Measurements from ENCODE around the gene ARMCX6.
A peak's percentile ranks its signal among the peaks of the same experiment; 100 is the strongest.
"Not testable (repeated sequence)": the region's sequence is repeated elsewhere in the genome, so short reads cannot be mapped to it uniquely, and the experiment has no call there.

Gene ARMCX6

GRCh38 chrX:101617211-101618191, at the start of gene ARMCX6:
Gene ARMCX6, minus strand, starts transcription at chrX:101618000. Its CDS starts 1,380 bp downstream, at chrX:101616620.
- DNase-seq (ENCODE audit: low spot score) = peak; percentile 81

DNA sequence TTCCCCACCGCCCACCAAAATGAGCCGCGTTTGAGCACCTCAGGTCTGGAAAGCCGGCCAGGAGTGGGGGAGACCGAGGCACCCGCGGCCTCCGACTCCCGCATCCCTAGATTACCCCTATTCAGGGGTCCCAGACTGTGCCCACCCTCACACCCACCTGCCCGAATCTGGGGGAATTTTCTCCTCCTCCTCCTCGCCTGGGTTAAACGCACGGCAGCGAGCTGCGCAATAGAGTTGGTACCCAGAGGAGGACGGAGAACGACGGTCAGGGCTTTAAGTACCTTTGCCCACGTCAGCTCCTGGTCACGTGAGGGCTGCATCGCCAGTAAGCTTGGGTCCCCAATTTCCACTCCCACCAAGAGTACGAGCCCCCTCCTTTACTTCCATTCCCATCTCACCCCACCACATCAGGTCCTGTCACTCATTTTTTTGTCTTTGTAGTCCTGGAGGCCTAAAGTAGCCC, 41.8 kb upstream of the ARMCX6 start, which contains the start of gene ARMCX2:
Gene ARMCX2 (minus strand): TSS at position 250 of the 463 bp plus-strand sequence. CDS start 2,262 bp downstream, outside the sequence.
- DNase-seq (ENCODE audit: low spot score) = peak; percentile 84

DNA sequence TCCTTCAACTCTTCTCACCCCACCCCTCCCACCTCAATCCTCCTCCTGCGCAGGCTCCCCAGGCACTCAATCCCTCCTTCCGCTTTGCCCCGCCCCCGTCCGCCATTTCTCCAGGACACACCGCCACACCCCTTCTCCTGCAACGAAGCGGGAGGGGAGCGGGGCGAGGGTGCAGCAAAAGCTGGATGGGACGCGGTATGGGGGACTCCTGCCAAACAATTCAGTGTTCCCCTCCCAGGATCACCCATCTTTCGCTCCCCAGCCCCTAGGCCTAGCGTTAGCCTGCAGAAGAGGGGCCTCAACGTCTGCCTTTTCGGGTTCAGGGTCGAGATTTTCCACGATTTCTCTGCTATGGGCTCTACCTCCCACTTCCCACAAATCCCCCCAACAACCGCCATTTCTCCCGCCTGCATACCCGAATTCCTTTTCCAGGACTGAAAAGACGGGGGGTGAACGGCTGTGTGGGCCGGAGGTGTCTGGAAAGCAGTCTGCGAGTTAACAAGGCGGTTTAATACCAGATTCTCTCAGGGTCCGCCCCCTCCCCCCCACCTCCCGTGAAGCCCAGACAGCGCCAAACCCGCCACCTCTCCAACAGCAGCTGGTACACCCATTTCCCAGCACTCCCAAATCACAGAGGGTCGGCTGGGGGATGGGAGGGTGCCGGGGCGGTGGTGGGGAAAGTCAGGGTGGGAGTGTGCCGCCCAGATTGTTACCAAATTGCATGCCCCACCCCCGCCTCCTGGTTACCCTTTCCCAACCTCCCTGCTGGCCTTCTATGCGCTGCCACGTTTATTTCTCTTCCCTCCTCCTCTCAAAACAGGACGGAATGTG, 41.1 kb upstream of the ARMCX6 start:
- DNase-seq (ENCODE audit: low spot score) = peak; percentile 88

DNA sequence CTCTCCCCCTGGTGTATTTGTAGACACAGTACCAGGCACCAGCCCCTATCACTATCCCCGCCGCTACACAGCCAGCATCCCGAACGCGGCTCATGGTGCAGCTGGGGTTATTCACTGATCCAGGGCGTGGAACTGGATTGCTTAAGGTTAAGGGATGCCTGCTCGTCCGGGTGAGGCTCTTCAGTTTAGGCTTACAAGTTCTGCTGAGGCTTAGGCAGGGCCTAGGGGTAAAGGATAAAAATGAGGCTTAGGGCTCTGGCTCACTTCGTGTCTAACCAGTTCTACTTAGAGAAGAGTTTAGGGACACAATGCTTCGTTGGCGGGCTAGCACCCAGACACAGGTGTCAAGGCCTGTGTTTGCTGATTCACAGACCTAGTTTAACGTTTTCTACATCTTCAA, 39.7 kb upstream of the ARMCX6 start:
- DNase-seq (ENCODE audit: low spot score) = no peak

DNA sequence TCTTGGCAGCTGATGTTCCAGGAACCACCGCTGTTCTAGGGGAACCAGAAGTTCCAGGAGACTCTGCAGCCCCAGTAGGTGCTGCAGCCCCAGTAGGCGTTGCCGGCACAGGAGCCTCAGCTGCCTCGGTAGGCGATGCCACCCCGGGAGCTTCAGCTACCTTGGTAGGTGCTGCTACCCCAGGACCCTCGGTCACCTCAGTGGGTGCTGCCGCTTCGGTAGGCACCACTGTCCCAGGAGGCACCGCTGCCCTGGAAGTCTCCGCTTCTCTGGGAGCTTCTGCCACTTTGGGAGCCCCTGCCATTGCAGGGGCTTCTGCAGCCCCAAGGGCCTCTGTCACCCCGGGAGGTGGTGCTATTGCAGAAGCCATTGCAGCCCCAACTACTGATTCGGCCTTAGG, 39.0 kb upstream of the ARMCX6 start:
- DNase-seq (ENCODE audit: low spot score) = no peak

DNA sequence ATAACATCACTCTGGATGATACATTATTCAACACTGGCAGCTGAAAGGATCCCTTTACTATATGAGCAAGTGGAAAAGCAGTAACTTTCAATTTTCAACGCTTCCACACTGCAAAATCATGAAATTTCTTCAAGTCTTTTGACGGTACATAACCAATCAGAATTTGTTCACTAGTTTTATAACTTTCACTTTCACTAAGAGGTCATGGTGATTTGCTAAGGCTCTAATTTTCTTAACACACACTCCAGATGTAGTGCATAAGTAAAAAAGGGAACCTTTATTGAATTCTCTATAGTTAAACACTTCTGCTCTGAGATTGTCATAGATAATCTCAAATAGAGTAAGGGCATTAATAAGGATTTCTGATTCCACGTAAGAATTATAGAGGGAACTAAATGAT, 37.7 kb upstream of the ARMCX6 start:
- no peak for DNase-seq (ENCODE audit: low spot score)

DNA sequence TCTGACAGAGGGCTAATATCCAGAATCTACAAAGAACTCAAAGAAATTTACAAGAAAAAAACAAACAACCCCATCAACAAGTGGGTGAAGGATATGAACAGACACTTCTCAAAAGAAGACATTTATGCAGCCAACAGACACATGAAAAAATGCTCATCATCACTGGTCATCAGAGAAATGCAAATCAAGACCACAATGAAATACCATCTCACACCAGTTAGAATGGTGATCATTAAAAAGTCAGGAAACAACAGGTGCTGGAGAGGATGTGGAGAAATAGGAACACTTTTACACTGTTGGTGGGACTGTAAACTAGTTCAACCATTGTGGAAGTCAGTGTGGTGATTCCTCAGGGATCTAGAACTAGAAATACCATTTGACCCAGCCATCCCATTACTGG, 29.9 kb upstream of the ARMCX6 start:
- not testable (repeated sequence) for DNase-seq (ENCODE audit: low spot score)

DNA sequence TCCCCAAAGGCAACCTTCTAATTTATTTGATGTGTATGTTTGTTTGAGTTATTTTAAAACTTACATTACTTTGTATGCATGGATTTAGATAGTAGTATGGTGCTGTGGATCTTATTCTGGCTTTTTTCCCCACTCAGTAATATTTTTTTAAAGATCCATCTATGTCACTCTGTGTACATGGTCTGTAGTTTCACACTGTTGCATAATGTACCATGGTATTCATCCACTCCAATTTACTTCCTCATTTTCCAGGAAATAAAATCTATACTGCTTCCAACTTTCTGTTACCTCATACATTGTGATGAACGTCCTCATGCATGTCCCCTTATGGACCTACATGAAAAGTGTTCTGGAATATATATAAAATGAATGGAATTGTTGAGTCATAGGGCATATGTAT, 24.3 kb upstream of the ARMCX6 start:
- no peak for DNase-seq (ENCODE audit: low spot score)

DNA sequence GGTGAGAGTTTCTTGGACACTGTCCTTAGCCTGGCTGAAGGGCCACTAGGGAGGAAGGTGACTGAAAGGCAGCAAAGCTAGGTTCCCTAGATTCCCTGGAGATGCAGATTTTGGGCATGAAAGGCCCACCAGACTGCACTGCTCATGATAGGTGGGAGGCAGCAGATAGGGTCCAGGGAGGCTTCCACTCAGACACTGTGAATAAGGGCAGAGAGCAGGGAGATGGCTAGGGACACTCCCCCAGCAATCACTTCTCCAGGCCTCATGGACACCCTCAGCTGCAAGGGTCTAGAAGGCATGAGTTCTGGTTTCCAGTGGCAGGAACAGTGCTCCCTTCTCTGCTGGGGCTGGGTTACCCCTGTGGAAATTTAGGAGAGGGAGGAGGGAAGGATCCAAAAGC, 21.8 kb upstream of the ARMCX6 start:
- no peak for DNase-seq (ENCODE audit: low spot score)

- no peak for DNase-seq (ENCODE audit: low spot score)
These were observed 1.6 kb upstream of the ARMCX6 start for GRCh38 chrX:101619364-101619763.

GRCh38 chrX:101605728-101606127, 12.1 kb downstream of the ARMCX6 start:
- no peak for DNase-seq (ENCODE audit: low spot score)

- DNase-seq (ENCODE audit: low spot score) = no peak
These were observed 12.7 kb downstream of the ARMCX6 start for GRCh38 chrX:101605146-101605545.

DNA sequence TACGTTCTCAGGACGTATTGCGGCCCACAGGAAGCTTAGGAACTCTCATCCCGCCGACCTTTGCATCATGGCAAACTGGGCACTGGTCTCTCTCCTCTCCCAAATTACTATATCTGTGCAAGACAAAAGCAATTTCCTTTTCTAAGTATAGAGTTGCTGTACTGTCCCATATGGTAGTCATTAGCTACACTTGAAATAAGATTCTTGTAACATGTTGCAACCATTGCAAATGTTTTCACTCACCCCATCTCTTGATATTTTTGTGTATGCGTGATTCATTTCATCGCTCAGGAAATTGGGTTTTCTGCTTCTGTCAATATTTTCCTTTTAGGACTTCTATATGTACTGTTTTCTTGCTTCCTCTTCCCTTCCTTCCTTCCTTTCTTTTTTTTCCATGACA, 15.7 kb downstream of the ARMCX6 start:
- DNase-seq (ENCODE audit: low spot score) = peak; percentile 54

GRCh38 chrX:101599592-101599991, 18.2 kb downstream of the ARMCX6 start:
- not testable (repeated sequence) for DNase-seq (ENCODE audit: low spot score)

DNA sequence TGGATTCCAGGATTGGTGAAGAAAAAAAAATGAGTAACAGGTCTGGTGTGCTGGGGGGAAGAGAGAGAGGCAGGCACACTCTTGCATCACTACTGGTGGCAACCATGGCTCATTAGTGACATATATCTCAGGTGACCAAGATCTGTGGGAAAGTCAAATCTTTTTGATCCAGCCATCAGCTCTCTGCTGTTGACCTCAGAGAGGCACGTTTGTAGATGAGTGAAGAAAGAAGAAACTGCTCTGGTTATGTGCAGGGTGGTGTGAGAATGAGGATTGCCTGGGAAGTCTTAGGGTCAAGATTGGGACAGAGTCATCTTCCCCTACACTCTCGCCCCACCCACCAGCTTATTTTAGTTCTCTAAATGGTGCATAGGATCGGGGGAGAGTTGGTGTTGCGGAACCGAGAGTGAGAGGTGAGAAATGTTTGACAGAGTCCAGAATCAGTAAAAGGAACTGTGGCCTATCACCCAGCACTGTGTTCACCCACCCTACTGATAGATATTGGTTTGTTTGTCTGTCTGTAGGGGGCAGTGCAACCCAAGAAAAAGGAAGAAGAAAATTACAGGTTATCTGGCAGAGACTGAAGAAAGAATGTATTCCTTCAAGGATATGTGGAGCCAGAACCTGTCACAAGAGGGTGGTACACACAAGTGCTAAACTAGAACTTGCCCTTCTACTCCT, 21.9 kb downstream of the ARMCX6 start:
- peak; percentile 52 for DNase-seq (ENCODE audit: low spot score)
